ENCODE results near the gene PFKL.
"Not testable (repeated sequence)": the region's sequence is repeated elsewhere in the genome, so short reads cannot be mapped to it uniquely, and the experiment has no call there.

The PFKL gene

GRCh38 chr21:44282370-44282769 lies 17.5 kb upstream of the PFKL start:
- Histone ChIP-seq H3K4me1 (ENCODE audit: insufficient read depth, low read length) (peaks cover 14% of the 10 kb centered on the region), H3K4me3 (ENCODE audit: low read length) (no peak overlapping the region), H3K27ac (ENCODE audit: low read length) (no peak overlapping the region), H3K9ac (ENCODE audit: low read depth, low read length) (no peak overlapping the region), H3K27me3 (ENCODE audit: insufficient read depth, low read length) (peaks cover 32% of the 10 kb centered on the region), H3K36me3 (ENCODE audit: insufficient read depth, low read depth, low read length) (no peaks in the 10 kb centered on the region), H3K9me3 (ENCODE audit: insufficient read depth, low read depth, low read length) (no peaks in the 10 kb centered on the region)

- H3K4me1 ChIP-seq (ENCODE audit: insufficient read depth, low read length): peaks cover 14% of the 10 kb centered on the region
- H3K27ac ChIP-seq (ENCODE audit: low read length); H3K9ac ChIP-seq (ENCODE audit: low read depth, low read length): not testable (repeated sequence)
Observed at GRCh38 chr21:44283211-44283785, 16.6 kb upstream of the PFKL start.

GRCh38 chr21:44283948-44284347 lies 15.9 kb upstream of the PFKL start:
- Histone ChIP-seq H3K27ac (ENCODE audit: low read length) (no peak overlapping the region), H3K4me1 (ENCODE audit: insufficient read depth, low read length) (peaks cover 14% of the 10 kb centered on the region), H3K9ac (ENCODE audit: low read depth, low read length) (no peak overlapping the region)

More at GRCh38 chr21:44283211-44283785, 16.6 kb upstream of the PFKL start:
- peaks cover 32% of the 10 kb centered on the region for H3K27me3 ChIP-seq (ENCODE audit: insufficient read depth, low read length)
- H3K9me3 ChIP-seq (ENCODE audit: insufficient read depth, low read depth, low read length); H3K36me3 ChIP-seq (ENCODE audit: insufficient read depth, low read depth, low read length); H3K4me3 ChIP-seq (ENCODE audit: low read length): not testable (repeated sequence)

GRCh38 chr21:44285138-44285992 lies 14.5 kb upstream of the PFKL start, which contains the start of gene AIRE:
TSS of gene AIRE (plus strand) at chr21:44285876. CDS start at chr21:44286007, 131 bp downstream.
- no peak within 1 kb of the TSS for H3K9ac ChIP-seq (ENCODE audit: low read depth, low read length)
- peak within 1 kb of the TSS; percentile 52; the same call in 1 of the 2 replicates for H3K4me3 ChIP-seq (ENCODE audit: low read length)
- H3K27me3 ChIP-seq (ENCODE audit: insufficient read depth, low read length): peaks cover 32% of the 10 kb centered on the region
- peaks cover 14% of the 10 kb centered on the region for H3K4me1 ChIP-seq (ENCODE audit: insufficient read depth, low read length)
- no peaks in the 10 kb centered on the region for H3K36me3 ChIP-seq (ENCODE audit: insufficient read depth, low read depth, low read length)
- no peaks in the 10 kb centered on the region for H3K9me3 ChIP-seq (ENCODE audit: insufficient read depth, low read depth, low read length)
- no peak within 1 kb of the TSS for H3K27ac ChIP-seq (ENCODE audit: low read length)

More at GRCh38 chr21:44283948-44284347, 15.9 kb upstream of the PFKL start:
- no peaks in the 10 kb centered on the region for H3K36me3 ChIP-seq (ENCODE audit: insufficient read depth, low read depth, low read length)
- no peaks in the 10 kb centered on the region for H3K9me3 ChIP-seq (ENCODE audit: insufficient read depth, low read depth, low read length)
- H3K27me3 ChIP-seq (ENCODE audit: insufficient read depth, low read length): peaks cover 32% of the 10 kb centered on the region
- H3K4me3 ChIP-seq (ENCODE audit: low read length): no peak overlapping the region

- Histone ChIP-seq H3K9me3 (ENCODE audit: insufficient read depth, low read depth, low read length) (no peaks in the 10 kb centered on the region), H3K9ac (ENCODE audit: low read depth, low read length) (no peak overlapping the region), H3K4me1 (ENCODE audit: insufficient read depth, low read length) (peaks cover 14% of the 10 kb centered on the region), H3K27ac (ENCODE audit: low read length) (no peak overlapping the region), H3K4me3 (ENCODE audit: low read length) (peak overlapping the region; percentile 52; the same call in 1 of the 2 replicates), H3K27me3 (ENCODE audit: insufficient read depth, low read length) (peaks cover 32% of the 10 kb centered on the region), H3K36me3 (ENCODE audit: insufficient read depth, low read depth, low read length) (no peaks in the 10 kb centered on the region)
Observed at GRCh38 chr21:44286086-44286715, 13.7 kb upstream of the PFKL start.

GRCh38 chr21:44286716-44287632 lies 12.9 kb upstream of the PFKL start:
- Histone ChIP-seq H3K36me3 (ENCODE audit: insufficient read depth, low read depth, low read length) (no peaks in the 10 kb centered on the region), H3K4me1 (ENCODE audit: insufficient read depth, low read length) (peaks cover 14% of the 10 kb centered on the region), H3K4me3 (ENCODE audit: low read length) (no peak overlapping the region), H3K9ac (ENCODE audit: low read depth, low read length) (no peak overlapping the region), H3K27ac (ENCODE audit: low read length) (no peak overlapping the region), H3K9me3 (ENCODE audit: insufficient read depth, low read depth, low read length) (no peaks in the 10 kb centered on the region), H3K27me3 (ENCODE audit: insufficient read depth, low read length) (peaks cover 32% of the 10 kb centered on the region)

GRCh38 chr21:44288251-44289110 lies 11.4 kb upstream of the PFKL start:
- H3K27ac ChIP-seq (ENCODE audit: low read length): no peak overlapping the region
- H3K36me3 ChIP-seq (ENCODE audit: insufficient read depth, low read depth, low read length): no peaks in the 10 kb centered on the region
- H3K9ac ChIP-seq (ENCODE audit: low read depth, low read length): no peak overlapping the region
- H3K4me3 ChIP-seq (ENCODE audit: low read length): no peak overlapping the region
- no peaks in the 10 kb centered on the region for H3K9me3 ChIP-seq (ENCODE audit: insufficient read depth, low read depth, low read length)
- H3K27me3 ChIP-seq (ENCODE audit: insufficient read depth, low read length): peaks cover 32% of the 10 kb centered on the region
- H3K4me1 ChIP-seq (ENCODE audit: insufficient read depth, low read length): peaks cover 11% of the 10 kb centered on the region

GRCh38 chr21:44289381-44290010 lies 10.4 kb upstream of the PFKL start:
- H3K36me3 ChIP-seq (ENCODE audit: insufficient read depth, low read depth, low read length): no peaks in the 10 kb centered on the region

GRCh38 chr21:44290327-44291077 lies 9.4 kb upstream of the PFKL start:
- no peaks in the 10 kb centered on the region for H3K9me3 ChIP-seq (ENCODE audit: insufficient read depth, low read depth, low read length)
- no peaks in the 10 kb centered on the region for H3K36me3 ChIP-seq (ENCODE audit: insufficient read depth, low read depth, low read length)
- H3K4me1 ChIP-seq (ENCODE audit: insufficient read depth, low read length): no peaks in the 10 kb centered on the region
- H3K9ac ChIP-seq (ENCODE audit: low read depth, low read length): no peak overlapping the region
- H3K27ac ChIP-seq (ENCODE audit: low read length): no peak overlapping the region
- peaks cover 14% of the 10 kb centered on the region for H3K27me3 ChIP-seq (ENCODE audit: insufficient read depth, low read length)
- no peak overlapping the region for H3K4me3 ChIP-seq (ENCODE audit: low read length)

More at GRCh38 chr21:44289381-44290010, 10.4 kb upstream of the PFKL start:
- Histone ChIP-seq H3K9ac (ENCODE audit: low read depth, low read length) (no peak overlapping the region), H3K4me1 (ENCODE audit: insufficient read depth, low read length) (peaks cover under 1% of the 10 kb centered on the region; the same call in 1 of the 2 replicates), H3K27ac (ENCODE audit: low read length) (no peak overlapping the region), H3K4me3 (ENCODE audit: low read length) (no peak overlapping the region), H3K27me3 (ENCODE audit: insufficient read depth, low read length) (peaks cover 24% of the 10 kb centered on the region), H3K9me3 (ENCODE audit: insufficient read depth, low read depth, low read length) (no peaks in the 10 kb centered on the region)

All from iPS-20b (cell line).